ENCODE measurements around the gene ARID5B.

The ARID5B gene

DNA sequence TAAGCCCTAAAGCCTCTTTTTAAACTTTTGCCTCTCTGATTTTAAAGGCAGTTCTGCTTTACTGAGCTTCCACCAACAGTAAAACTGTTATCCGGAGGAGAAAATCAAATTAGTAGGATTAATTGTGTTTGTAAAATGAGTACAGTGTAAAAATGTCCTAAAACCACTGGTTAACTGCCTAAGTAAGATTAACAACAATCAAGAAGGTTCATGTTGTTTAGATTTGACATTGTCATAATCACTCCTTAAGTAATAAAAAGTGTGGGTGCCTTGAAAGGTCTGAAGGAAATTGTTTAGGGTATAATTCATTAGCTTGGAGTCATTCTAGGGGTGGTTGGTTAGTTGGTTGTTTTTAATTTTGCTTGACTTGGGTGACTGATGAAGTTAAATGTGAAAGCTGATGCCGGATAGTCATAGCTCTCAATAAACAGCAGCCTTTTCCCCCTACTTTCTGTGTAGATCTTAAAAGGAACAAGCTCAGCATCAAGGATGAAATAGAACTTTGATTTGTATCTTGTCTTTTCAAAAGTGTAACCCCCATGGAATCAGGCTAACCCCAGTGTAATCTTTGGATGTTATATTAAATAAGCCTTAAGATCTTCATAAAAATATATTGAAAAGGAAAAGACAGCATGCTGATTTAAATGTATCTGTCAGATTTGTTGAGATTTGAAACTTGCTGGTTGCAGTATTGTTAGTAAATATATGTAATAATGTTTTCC lies 148.3 kb downstream of the ARID5B start:
- DNase-seq (ENCODE audit: low read depth, low spot score) = no peak

DNA sequence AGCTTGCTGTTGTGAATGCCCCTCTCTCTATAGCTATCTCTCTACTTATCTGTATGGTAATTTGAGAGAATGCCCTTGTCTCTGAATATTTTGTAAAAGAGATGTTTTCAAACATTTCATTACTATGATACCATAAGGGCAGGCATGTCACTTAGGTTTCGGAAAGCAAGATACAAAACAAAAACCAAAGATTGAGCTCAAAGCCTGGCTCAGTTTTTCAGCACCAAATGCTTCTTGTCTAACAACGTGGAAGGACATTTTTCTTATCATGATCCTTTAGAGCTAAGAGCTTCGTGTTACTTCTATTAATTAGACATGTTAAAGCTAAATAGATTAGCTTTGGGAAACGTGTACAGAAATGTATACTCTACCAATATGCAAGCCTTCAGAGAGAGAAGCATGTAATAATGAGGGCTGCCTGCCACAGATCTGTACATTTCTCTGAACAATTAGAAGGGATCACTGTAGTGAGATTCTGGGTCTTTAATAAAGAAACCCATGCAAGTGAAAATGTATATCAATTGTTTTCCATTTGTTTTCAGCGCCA lies 148.9 kb downstream of the ARID5B start:
- no peak for DNase-seq (ENCODE audit: low read depth, low spot score)

DNA sequence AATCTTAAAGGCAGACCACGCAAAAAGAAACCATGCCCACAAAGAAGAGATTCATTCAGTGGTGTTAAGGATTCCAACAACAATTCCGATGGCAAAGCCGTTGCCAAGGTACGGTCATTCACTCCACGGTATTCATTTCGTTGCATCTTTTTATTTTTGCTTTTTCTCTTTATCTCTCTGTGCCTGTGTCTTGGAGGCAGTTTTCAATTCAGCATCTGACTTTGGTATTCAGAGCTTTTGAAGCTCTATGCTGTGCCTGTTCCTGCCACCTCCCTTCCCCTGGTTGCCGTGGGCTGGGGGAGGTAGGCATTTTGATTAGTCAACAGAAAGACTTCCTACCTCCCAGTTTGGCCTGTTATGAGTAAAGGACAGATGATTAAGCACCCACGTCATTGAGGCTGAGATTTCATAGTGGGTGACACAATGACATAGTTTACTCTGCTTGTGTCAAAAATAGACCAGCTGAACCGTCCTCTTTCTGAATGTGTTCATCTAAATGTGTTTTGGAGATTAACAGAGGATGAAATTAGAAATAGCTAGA lies 149.5 kb downstream of the ARID5B start:
- peak; percentile 38 for DNase-seq (ENCODE audit: low read depth, low spot score)

DNA sequence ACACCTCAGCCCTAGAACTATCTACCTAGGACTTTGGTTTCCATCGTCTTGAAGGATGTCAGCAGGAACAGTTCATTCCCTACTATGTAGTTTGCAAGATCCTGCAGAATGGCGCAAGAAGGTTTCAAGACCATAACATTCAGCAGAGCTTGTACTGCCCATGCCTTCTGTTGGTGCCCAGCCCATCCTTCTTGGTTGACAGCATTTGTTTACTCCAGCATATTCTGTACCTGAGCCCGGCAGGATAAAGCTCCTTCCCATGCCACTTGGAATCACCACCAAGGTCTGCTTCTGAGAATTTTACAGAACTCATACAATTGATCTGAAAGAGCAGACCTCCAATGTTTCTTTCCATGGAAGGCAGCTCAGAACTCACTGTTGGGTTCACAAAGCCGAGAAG lies 150.8 kb downstream of the ARID5B start:
- DNase-seq (ENCODE audit: low read depth, low spot score) = no peak

DNA sequence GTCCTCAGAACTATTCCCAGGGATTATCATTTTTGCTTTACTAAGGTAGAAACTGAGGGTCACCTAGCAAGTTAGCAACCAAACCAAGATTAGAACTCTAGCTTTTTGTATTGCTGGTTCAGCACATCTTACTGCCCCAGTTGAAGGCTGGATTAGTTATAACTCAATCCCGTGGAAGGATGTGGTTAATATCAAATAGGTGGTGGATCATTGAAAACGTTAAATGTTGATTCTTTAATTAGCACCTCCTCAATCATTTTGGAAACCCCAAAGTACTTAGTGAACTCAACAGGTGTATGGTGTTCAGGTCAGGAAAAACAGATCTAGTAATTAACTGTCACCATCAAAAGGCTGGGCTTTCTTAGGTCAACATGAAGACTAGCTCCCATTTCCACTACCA lies 152.4 kb downstream of the ARID5B start:
- DNase-seq (ENCODE audit: low read depth, low spot score) = no peak

DNA sequence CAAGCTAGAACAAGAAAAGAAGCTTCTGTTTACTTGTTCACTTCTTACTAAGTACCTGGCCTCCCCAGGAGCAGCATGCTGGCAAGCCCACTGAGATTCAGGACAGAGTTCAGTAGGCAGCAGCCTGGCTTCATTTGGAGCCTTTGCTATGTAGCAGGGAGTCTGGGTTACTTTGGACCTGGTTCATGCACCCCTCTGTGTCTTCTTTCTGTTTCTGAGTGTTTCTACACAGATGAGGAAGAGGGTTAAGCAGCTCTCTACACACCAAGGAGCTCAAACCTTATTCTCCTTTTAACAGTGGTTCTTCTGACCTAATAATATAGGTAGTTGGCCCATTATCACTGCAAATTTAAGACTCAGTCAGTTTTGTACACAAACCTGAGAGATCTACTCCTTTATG lies 152.9 kb downstream of the ARID5B start:
- DNase-seq (ENCODE audit: low read depth, low spot score) = no peak

DNA sequence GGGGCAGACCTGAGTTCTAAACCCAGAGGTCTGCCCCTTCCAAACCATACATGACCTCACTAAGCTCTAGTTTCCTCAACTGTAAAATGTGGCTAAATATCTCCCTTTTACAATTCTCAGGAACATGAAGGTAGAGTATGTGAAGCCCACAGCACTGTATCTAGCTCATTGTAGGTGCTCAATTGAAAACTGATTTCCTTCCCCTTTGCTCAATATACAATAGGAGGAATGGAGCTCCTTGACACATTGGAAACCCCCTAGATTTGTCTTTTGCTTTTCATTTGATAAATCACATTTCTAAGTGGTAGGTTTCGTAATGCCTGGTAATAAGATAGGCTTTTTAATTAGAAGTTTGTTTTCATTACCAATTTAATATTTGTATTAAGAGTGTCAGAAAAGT lies 153.3 kb downstream of the ARID5B start:
- DNase-seq (ENCODE audit: low read depth, low spot score) = no peak

DNA sequence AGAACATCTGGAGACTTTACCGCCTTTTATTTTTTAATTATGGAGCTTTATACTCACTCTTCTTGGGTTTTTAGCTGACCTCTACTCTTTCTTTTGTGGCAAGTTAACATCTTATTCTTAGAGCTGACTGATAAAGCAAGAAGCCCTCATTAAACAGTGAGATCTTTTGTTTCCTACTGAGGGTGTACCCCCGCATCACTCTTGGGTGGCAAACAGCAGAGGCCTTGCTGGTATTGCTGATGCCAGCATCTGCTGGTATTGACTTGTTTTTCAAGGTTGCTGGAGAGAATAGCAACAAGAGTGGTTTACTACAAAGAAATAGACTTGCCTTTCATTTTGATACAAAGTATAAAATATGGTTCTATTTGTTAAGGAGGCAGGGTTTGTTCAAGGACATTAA lies 154.7 kb downstream of the ARID5B start:
- DNase-seq (ENCODE audit: low read depth, low spot score) = no peak

DNA sequence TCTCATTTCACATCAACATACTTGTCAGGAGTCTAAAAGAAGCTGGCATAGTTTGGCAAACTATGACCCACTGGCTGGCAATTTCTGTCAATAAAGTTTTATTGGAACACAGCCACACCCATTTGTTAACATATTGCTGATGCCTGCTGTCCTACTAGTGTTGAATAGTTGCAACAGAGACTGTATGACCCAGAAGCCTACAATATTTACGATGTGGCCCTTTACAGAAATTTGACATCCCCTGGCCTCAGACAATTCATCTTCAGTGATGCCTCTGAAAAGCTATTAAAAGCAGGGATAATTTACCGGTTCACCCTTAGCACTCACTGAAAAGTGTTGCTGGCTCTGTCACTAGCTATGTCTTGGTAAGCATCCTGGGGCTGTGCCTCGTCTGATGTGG lies 155.2 kb downstream of the ARID5B start:
- DNase-seq (ENCODE audit: low read depth, low spot score) = no peak

DNA sequence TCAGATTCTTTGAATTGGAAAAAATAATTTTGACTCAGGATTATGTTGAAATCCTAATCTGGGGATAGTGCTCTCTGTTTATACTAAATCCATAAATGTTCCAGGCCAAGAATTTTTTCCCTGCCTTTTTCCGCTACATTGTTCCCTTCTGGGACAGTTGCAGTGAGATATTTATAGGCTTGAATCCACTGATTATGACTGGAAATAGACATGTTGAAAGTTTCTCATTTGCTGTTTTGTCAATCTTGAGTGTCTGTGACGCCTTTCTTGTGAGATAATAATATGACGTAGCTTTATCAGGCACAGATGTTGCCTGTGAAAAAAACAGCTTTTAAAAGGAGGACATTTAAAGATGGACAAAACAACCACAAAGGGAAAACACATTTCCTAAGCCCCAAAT lies 155.9 kb downstream of the ARID5B start:
- DNase-seq (ENCODE audit: low read depth, low spot score) = no peak

DNA sequence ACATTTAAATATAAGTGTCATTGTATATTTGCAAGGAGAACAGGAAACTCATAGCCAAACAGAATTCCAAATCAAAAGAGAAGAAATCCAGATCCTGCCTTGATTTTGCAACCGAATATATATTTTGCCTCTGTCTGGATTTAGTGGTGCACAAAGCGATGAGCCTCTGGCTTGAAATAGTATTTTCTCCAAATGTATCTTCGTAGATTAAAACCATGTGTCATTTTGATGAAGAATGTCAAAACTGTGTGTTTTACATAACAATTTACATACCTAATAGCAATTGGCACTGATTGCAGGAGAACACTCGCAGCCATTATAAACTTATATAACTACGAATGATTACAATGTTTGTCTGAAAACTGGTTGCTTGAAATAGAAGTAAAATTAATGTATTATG lies 156.4 kb downstream of the ARID5B start:
- DNase-seq (ENCODE audit: low read depth, low spot score) = no peak

DNA sequence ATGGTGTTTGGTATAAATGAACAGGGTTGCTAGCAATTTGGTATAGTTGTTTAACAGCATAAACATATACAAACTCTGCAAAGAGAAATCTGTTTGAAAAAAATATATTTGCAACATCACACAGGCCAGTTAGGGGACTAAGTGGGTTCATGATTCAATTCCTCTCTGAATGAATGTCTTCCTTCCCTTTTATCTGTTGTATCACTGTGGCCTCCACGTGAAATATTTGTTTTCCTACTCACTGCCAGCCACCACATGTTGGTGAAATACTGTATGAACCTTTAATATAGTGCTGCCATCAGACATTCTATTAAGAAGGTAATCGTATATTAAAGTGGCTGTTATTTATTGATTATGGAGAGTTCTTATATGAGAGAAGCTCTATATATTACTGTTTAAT lies 157.0 kb downstream of the ARID5B start:
- no peak for DNase-seq (ENCODE audit: low read depth, low spot score)

DNA sequence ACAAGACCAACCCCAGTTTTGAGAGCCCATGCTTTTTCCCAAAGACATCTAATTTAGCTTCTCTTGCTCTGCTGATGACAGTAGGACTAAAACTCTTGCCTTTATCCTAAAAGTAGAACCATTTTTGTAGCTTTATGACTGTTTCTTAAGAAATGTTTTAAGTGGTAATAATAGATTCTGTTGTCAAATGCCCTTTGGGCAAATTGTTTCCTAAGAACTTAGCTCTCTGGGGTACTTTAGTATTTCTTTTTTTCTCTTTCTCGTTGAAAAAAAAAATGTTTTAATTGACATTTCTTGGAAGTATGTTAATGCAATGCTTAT lies 157.4 kb downstream of the ARID5B start:
- no peak for DNase-seq (ENCODE audit: low read depth, low spot score)

DNA sequence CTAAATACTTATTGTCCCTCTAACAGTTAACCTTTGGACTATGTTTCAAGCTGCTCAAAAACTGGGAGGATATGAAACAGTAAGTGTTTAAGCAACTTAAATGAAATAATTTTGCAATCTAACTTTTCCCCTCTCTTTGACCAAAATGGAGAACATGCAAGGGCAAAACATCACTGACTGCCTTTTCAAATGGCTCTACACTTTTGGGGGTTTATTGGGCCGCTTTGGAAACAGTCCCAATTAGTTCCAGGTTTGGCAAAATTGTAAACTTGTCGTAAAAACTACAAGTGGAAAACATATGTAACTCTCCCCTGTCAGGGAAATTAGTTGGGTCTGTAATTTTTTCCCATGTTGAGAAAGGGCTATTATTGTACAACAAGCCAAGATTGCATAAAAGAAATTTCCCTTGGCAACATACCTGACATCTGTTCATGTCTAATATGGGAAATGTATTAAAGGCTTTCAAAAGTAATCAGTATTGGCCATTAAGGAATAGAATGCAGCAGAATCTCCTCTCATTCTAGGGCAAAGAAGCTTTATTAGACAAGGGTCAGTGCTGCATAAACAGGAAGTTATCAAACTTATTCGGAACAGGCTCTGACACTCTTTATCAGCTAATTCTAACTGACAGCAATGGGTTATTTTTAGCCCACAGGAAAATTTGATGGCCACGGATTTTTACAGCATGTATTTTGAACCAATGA lies 157.9 kb downstream of the ARID5B start:
- no peak for DNase-seq (ENCODE audit: low read depth, low spot score)

DNA sequence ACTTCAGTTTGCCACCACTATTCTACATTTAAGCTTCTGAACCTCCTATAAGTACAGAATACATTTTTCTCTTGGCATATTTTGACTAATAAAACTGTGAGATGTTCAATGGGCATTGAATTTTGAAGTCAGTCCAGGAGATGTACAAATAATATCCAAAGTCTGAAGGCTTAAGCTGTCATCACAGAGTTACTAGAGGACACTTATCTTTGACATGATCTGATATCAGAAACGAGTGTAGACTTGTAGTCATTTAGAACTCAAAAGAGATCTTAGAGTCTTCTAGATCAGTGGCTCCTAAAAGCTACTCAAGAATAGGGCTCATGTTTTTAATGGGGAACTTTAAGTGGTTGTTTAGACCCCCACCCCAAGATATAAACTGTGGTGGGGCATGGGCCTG lies 160.5 kb downstream of the ARID5B start:
- no peak for DNase-seq (ENCODE audit: low read depth, low spot score)

DNA sequence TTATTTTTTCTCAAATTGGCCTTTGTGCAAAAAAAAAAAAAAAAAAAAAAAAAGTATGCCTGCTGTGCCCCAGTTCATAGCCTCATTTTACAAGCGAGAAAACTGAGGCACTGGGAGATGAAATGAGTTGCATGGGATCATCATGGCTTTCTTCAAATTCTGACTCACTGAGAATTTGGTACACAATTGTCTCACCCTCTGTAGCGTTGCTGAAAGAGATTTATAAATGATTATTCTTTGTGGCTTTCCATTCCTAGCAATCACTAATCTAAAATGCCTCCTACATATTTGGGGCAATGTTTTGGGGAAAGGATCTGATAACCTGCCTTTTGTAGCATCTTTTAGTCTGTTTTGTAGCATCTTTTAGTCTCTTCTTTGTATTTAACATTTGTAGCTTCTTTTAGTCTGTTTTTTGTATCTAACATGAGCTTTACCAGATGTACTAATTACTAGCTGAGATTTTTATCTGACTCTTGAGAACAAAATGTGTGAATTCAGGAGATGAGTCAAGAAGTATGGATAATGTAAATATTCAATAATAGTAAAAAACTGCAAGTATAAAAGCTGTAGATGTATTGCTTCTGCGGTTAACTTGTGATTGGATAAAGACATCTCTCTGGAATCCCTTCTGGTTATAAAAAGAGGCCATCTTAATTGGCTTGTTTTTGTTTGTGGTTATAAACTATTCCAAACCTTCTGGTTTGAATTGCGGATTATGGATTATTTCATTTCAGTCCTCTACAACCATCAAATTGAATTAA lies 161.4 kb downstream of the ARID5B start:
- no peak for DNase-seq (ENCODE audit: low read depth, low spot score)

DNA sequence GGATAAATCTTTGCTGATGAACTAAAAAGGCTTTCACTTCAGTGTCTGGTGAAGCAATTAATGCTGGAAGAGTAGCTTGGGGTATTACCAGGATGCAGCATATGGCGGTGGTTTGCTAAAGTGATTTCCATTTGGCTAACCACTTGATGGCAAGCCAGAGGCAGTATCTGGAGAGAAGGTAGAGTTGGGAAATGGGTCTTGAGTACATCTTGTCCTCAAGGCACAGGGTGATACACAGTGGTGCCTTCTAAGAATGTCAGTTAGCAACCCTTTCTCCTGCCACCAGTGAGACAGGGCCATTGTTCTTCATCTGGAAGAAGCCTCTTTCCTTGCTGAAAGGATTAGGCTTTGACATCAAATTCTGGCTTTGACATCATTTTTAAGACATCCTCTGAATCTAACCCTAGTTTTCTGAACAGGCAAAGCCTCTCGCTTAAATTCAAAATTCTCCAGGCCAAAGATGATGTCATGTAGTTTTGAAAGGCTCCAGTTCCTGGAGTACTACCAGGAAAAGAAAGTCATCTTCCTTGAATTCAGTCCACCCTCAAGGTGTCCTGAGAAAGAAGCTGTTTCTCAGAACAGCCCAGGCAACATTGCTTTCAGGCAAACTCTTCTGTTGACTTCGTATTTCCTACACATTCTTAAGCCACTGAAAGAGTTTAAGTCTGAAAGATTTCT lies 162.4 kb downstream of the ARID5B start:
- no peak for DNase-seq (ENCODE audit: low read depth, low spot score)

DNA sequence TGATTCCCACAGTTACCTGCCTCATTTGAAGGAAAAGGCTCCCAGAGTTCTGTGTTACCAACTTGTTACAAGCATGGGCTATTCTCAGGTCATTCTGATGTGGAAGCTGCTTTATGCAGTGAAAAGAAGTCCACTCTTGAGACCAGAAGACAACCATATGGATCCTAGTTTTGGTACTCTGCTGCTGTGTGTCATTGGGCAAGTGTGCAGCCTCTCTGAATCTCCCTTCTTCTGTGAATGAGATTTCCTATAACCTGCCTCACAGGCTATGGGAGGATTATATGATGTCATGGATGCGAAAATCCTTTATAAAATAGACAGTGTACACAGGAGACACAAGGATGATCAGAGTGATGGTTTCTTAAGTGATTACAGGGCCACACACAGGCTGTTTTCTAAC lies 166.1 kb downstream of the ARID5B start:
- DNase-seq (ENCODE audit: low read depth, low spot score) = no peak

DNA sequence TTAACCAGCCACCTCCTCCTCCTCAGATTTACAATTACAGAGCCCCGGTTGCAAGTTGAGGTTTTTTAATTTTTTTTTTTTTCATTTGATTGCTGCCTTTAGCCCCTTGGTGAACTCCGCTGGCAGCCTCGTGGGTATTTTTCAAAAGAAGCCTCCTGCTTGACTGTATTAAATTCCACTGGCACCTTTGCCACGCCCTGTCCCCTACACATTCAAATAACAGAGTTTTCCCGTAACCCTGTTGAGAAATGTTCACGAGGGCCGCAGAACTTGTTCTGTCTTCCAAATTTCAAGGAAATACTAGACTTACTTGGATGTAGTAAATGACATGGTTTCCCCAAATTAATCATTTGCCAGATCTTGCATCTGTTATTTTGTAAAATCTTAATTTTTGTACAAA lies 167.0 kb downstream of the ARID5B start:
- no peak for DNase-seq (ENCODE audit: low read depth, low spot score)

DNA sequence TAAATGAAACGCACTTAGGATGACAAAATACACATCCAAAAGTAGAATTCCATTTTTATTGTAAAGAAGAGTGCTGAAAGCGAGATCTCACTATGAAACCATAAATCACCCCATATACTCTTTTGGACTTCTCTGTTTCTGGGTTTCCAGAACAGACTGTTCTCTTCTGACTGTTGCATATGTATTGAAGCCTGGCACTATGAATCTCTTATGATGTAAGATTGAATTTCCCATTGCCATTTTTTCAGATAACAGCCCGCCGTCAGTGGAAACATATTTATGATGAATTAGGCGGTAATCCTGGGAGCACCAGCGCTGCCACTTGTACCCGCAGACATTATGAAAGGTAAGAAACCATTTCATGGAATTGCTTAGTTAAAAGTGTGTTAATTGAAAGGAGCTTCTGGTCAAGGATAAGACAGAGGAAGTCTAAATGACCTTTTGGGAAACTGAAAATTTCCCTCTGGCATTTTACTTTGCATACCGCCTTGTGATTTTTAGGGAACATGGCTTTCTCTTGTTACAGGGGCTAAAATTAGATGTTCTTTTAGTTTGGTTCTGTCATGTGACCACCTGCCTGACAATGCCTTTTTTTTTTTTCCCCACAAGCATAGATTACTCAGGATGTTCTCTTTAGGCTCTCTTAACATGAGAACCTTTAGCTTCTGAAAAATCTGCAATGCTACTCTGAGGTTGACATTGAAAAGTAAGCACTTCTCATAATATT lies 168.1 kb downstream of the ARID5B start:
- DNase-seq (ENCODE audit: low read depth, low spot score) = no peak

DNA sequence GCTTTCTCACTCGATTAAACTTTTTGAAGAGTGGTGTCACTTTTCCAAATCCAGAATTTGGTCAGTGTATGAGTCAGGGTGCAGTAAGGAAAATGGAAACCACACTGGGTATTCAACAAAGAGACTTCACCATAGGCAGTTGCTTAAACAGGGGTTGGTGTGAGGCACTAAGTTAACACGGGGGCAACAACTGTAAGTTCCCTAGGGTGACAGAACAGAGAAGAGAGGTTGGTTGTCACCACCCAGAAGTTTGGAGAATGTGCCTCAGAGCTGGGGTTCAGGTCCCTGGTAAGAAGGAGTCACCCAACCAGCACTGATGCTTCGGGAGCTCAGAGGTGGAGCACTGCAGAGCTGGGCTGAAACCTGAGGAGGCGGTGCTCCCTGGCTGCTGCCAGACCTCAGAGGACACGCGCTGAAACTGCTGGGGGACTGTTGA lies 170.4 kb downstream of the ARID5B start:
- no peak for DNase-seq (ENCODE audit: low read depth, low spot score)
